Thyroid gland (tissue), 4 donors: ENCODE data around the gene KIRREL1. TPM values are rescaled to one million over a fixed set of nuclear protein-coding genes. Genes with fewer than 3 reads are reported as not detected.

Experiments used
- DNase-seq, 2 donors: peaks; one replicate each; pipeline ENCODE4 v3.0.0-alpha.2; 2019
- H3K27ac ChIP-seq, 3 donors: fragments of 200-600 bp; sonication (generic); 1 replicate in 2 of 3; 2 replicates in 1 of 3; pipeline ENCODE4 v1.5.1; 2016 to 2019; ENCODE audit warnings: mild to moderate bottlenecking in 1 of 3, moderate library complexity in 1 of 3
- H3K27me3 ChIP-seq: fragments of 200-600 bp; sonication (generic); one replicate; pipeline ENCODE4 v1.5.1; 2019
- H3K36me3 ChIP-seq, 2 donors: fragments of 200-600 bp; sonication (generic); one replicate each; pipeline ENCODE4 v1.5.1; 2016 to 2019
- H3K4me1 ChIP-seq, 2 donors: fragments of 200-600 bp; sonication (generic); one replicate each; pipeline ENCODE4 v1.5.1; 2017 to 2019
- H3K4me3 ChIP-seq, 3 donors: fragments of 200-600 bp; sonication (generic); replicated peaks in 1 of 3; 1 replicate in 2 of 3; 2 replicates in 1 of 3; pipeline ENCODE4 v1.5.1; 2016; ENCODE audit warnings: mild to moderate bottlenecking in 1 of 3
- H3K9me3 ChIP-seq: fragments of 200-600 bp; sonication (generic); one replicate; pipeline ENCODE4 v1.5.1; 2017
- POLR2A ChIP-seq, 2 donors: fragments of 450-650 bp; IDR thresholded peaks; one replicate each; pipeline ENCODE4 v1.6.1; 2017; ENCODE audit warnings: antibody characterized with exemption in 2 of 2, mild to moderate bottlenecking in 2 of 2, moderate library complexity in 1 of 2
- WGBS, 2 donors: methylation state at CpG; one replicate each; pipeline ENCODE4 v1.1.5; 2017; 5-methylcytosine and 5-hydroxymethylcytosine counted together
- intact Hi-C: fragments of 100-400 bp; cut with DNase I; formaldehyde crosslinking; loops from one replicate; pipeline ENCODE4 v1.15.1; 2023
- total RNA-seq, 4 donors: library from RNA; depleted of rRNA; stranded (reverse); fragments of >200 nt; gene quantifications; one replicate each; pipeline ENCODE4 v1.2.3, GENCODE V29; 2016
- TF ChIP-seq, protein P1 (sequence below), 6 experiments: fragments of 200-600 bp in 3 of 6; fragments of 450-650 bp in 3 of 6; sonication (generic) in 3 of 6; IDR thresholded peaks; one replicate each; pipeline ENCODE4 v1.5.1; 2016 to 2019; ENCODE audit warnings: antibody characterized with exemption in 6 of 6, mild to moderate bottlenecking in 2 of 6, inconsistent platforms in 1 of 6, moderate library complexity in 1 of 6

The KIRREL1 gene
- total RNA-seq, 4 donors from 2014 or later: 22.7 to 27.5 (median 24.1) TPM

DNA sequence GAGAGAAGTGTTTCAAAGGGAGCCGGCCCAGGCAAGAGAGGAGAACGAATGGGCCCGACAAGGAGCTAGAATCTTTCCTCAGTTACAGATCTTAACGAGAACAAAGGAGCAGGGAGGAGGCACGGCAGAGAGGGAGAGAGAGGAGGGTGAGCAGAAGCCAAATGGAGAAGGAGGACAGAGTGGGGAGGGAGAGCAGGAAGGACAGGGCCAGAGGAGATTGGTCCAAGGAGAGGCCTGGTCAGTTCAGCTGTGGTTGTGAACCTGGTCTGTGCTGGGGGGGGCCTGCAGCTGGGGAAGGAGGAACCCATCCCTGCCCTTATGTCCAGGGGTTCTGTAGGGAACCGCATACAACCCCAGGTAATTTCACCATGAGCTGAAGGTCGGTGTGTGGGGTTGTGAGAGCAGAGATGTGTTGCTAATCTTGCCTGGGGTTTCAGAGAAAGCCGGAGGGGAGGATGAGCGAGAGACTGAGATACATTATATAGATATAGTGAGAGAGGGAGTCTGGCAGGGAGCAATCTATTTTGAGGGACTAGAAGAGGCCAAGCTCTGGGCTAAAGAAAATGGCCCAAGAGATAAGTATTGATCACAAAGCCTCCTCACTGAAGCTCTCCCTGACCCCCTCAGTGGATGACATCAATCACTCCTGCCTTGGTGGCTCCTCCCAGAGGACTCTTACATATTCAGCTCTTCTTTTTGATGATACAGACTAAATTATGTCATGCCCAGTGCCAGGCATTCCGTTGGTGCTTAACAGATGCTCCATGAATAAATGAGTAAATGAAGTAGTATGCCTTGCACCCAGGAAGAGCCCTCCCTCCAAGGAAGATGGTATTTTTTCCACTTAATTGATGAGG is 123.1 kb downstream of the KIRREL1 start:
- H3K36me3 ChIP-seq: no peaks in the 10 kb centered on the region
- no peak overlapping the region for H3K27ac ChIP-seq
- peaks cover 8 to 9% of the 10 kb centered on the region in 2 donors for H3K4me1 ChIP-seq
- WGBS, 2 donors: 75 to 77% methylated on average over 10 of the region's 10 CpGs
- no peak for DNase-seq
- H3K4me3 ChIP-seq: no peak overlapping the region
- no peak for TF ChIP-seq POLR2A (IDR thresholded peaks at IDR 0.05)
- TF ChIP-seq, protein P1, sequence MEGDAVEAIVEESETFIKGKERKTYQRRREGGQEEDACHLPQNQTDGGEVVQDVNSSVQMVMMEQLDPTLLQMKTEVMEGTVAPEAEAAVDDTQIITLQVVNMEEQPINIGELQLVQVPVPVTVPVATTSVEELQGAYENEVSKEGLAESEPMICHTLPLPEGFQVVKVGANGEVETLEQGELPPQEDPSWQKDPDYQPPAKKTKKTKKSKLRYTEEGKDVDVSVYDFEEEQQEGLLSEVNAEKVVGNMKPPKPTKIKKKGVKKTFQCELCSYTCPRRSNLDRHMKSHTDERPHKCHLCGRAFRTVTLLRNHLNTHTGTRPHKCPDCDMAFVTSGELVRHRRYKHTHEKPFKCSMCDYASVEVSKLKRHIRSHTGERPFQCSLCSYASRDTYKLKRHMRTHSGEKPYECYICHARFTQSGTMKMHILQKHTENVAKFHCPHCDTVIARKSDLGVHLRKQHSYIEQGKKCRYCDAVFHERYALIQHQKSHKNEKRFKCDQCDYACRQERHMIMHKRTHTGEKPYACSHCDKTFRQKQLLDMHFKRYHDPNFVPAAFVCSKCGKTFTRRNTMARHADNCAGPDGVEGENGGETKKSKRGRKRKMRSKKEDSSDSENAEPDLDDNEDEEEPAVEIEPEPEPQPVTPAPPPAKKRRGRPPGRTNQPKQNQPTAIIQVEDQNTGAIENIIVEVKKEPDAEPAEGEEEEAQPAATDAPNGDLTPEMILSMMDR (IDR thresholded peaks at IDR 0.05): no peak
- H3K27me3 ChIP-seq: no peaks in the 10 kb centered on the region
- no peaks in the 10 kb centered on the region for H3K9me3 ChIP-seq
- intact Hi-C loops: loop anchor here (5.0 kb wide), 1 partner anchor 124 kb away; the partner anchor contains the start of gene KIRREL1

DNA sequence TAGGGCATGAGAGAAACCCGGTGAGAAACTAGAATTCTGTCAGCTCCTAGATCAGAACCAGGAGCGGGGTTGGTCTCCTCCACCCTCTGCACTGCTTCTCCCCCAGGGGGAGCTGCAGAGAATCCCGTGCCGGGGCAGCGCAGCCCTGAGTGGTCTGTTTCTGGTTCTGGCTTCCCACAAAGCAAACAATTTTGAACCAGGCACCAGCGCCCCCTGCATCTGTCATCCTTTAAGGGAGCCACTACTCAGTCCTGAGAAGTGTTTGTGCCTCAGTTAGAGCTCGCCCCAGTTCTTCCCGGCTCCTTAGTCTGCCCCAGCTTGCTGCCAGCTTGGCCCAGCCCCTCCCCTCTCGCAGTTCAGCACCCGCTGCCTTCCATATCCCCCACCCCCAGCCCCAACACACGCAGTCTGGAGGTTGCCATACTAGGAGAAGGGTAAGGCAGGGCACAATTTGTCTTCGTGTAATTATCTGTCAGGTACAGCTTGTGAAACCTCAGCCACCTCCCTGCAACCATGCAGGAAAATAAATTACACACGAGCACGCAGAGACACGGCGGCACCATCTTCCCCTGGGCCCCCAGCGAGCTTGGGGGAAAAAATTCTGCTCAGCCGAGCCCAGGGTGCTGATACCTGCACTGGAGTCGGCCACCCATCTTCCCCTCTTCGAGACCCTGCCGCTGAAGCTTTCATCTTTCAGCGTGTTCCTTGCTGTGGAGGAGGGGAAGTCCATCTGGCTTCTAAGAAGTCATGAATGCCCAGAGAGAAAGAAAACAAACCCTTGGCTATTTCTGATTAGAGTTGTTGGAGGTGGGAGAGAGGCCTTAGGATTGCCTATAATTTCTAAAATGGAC is 124.6 kb downstream of the KIRREL1 start:
- no peaks in the 10 kb centered on the region for H3K9me3 ChIP-seq
- H3K4me1 ChIP-seq: peaks cover 8 to 14% of the 10 kb centered on the region in 2 donors
- DNase-seq: peak; percentile 52 to 55
- 15 to 17% methylated on average over 19 to 22 of the region's 22 CpGs for WGBS, 2 donors
- intact Hi-C loops: loop anchor here (5.0 kb wide), 1 partner anchor 126 kb away; the partner anchor contains the start of gene KIRREL1
- TF ChIP-seq, protein P1 (IDR thresholded peaks at IDR 0.05): peak in 4 of 6 experiments; percentile 31 to 46 (median 36)
- TF ChIP-seq POLR2A (IDR thresholded peaks at IDR 0.05): no peak
- H3K27me3 ChIP-seq: no peaks in the 10 kb centered on the region
- H3K27ac ChIP-seq: no peak overlapping the region
- H3K4me3 ChIP-seq: no peak overlapping the region
- no peaks in the 10 kb centered on the region for H3K36me3 ChIP-seq

DNA sequence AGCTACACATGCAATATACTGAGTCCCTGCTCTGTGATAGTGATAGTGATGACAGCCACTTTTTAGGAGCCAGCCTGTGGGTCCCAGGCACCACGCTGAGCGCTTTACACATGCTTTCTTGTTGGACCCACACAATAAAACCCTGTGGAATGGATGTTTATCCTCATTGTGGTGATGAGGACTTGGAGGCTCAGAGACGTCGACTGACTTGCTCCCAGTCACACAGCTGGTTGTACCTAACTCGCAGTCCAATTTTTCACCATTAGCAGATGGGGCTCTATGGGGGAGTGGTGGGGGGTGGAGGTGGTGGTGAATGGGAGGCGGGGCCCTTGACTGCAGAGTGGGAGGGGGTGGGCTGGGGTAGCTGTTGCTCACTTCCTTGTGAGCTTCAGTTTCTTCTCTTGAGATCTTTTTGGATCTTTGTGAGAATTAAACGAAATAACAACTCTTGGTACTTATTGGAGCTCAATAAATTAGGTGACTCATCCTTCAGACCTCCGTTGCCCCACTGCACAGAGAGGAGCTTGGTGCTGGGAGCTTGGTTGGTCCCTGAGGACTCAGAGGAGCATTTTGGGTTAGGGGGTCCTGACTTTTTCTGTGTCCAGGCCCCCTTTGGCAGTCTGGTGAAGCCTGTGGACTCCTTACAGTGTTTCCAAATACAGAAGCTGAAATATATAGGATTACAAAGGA is 125.4 kb downstream of the KIRREL1 start:
- no peaks in the 10 kb centered on the region for H3K36me3 ChIP-seq
- DNase-seq: no peak
- no peak overlapping the region for H3K4me3 ChIP-seq
- H3K27ac ChIP-seq: no peak overlapping the region
- peaks cover 15 to 20% of the 10 kb centered on the region in 2 donors for H3K4me1 ChIP-seq
- no peaks in the 10 kb centered on the region for H3K27me3 ChIP-seq
- no peaks in the 10 kb centered on the region for H3K9me3 ChIP-seq
- intact Hi-C loops: loop anchor here (5.0 kb wide), 1 partner anchor 127 kb away; the partner anchor contains the start of gene KIRREL1
- 85 to 86% methylated on average over 8 of the region's 8 CpGs for WGBS, 2 donors
- TF ChIP-seq, protein P1 (IDR thresholded peaks at IDR 0.05): no peak
- no peak for TF ChIP-seq POLR2A (IDR thresholded peaks at IDR 0.05)

DNA sequence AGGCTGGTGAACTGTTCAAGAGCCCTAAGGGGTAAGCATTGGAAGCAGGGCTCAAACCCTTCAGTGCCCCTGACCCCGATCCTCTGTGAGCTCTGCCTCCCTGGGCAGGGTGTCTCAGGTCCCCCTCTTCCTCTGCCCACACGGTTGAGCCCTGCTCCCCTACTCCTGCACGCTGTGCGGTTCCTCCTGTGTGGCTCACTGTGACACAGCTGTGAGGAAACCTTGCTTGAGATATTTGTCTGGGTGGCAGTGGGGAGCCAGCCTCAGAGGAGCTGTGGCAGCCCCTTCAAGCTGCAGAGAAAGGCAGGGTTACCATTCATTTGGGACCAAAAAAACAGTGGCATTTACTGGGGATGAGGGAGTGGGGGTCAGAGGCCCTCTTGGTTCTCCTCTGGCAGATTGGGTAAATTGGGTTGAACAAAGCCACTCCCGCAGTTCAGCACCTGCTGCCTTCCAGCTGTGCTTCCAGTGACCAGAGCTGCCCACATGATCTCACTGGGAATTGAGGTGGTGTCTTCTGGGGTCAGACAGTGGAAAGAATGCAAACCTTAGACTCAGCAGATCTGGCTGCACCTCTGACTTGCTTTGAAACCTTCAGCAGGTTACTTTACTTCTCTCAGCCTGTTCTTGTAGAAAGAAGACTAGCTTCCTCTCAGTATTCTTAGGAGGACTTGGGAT is 126.7 kb downstream of the KIRREL1 start:
- 84 to 86% methylated on average over 5 of the region's 5 CpGs for WGBS, 2 donors
- no peak overlapping the region for H3K27ac ChIP-seq
- no peak overlapping the region for H3K4me3 ChIP-seq
- H3K27me3 ChIP-seq: no peaks in the 10 kb centered on the region
- DNase-seq: no peak
- H3K9me3 ChIP-seq: no peaks in the 10 kb centered on the region
- no peaks in the 10 kb centered on the region for H3K36me3 ChIP-seq
- peaks cover 21 to 31% of the 10 kb centered on the region in 2 donors for H3K4me1 ChIP-seq
- no peak for TF ChIP-seq POLR2A (IDR thresholded peaks at IDR 0.05)
- TF ChIP-seq, protein P1 (IDR thresholded peaks at IDR 0.05): no peak
- intact Hi-C loops: loop anchor here (5.0 kb wide), 1 partner anchor 128 kb away; the partner anchor contains the start of gene KIRREL1
